ENCODE data around the gene MPRIP.

The MPRIP gene

DNA sequence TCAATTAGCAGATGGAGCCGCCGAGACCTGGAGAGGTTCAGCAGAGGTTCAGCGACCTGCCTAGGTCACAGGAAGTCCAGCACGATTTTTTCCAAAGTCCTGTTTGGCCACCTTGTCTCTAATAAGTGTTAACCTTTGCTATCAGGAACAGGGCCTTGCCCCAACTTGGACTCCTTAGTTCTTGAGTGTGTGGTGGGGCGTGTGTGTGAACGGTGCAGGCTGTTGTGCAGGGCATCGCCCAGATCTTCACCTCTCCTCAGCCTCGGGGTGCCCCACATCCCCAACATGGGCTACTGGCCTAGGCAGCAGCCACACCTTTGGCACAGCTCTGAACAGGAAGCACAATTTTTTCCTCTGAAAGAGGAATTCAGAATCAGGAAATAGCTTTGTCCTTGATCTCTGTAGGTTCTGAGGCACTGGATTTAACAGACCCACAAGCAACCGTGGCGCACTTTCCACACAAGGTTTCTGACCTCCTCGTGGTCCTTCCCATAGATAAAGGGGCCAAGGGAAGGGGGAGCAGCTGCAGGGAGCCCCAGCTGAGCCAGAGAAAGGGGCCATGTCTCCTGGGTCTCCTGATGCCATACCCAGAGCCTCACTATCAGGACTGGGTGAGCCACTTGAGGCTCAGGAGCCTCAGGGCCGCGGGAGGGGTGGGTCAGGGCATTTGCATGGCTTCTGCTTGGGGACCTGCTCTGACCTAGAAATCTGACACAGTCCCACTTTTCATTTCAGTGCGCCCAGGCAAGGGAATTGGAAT is 10.4 kb downstream of the MPRIP start:
- no peak for TF ChIP-seq CTCF (conservative IDR thresholded peaks at IDR 0.05; ENCODE audit: control insufficient read depth, insufficient read depth, low read depth, low read length)
- DNase-seq (ENCODE audit: low read depth) = no peak
- H3K4me3 ChIP-seq (ENCODE audit: control insufficient read depth, low read depth, low read length) = no peak overlapping the region

DNA sequence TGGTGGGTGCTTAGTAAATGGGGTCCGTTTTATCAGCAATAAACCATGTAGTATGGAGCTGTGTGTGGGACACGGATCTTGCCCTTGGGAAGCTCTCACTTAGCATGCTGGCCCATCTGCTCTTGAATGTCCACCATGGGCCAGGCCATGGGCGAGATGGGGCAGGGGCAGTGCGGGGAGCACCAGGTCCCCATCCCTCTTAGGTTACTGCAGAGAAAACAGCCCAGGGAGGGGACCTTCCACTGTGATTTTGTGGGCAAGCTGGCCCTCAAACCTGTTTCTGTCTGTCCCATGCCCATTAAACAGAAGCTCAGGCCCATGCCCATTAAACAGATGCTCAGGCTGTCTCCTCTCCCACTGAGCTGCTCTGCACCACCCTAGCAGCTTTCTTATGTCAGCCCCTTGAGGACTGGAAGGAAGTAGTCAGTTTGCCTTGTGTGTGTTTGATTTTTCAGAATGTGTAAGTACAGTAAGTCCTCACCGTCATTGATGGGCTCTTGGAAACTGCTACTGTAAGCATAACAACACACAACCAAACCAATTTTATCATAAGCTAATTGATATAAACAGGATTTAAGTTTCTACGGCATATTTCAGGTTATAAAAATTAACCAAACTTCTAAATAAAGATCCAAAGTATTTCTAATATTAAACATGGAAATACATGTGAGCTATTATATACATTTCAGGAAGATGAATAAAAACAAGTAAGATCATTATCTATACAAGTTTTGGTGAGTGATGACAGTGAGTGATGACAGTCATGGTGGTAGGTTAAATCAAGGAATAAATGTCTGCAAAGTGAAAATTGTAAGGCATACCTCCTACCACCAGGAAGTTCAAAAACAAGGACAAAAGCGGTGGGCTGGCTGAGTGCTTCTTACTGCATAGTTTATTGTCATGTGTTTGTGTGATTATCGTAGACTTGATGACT is 11.5 kb downstream of the MPRIP start:
- DNase-seq (ENCODE audit: low read depth) = no peak
- no peak for TF ChIP-seq CTCF (conservative IDR thresholded peaks at IDR 0.05; ENCODE audit: control insufficient read depth, insufficient read depth, low read depth, low read length)
- H3K4me3 ChIP-seq (ENCODE audit: control insufficient read depth, low read depth, low read length) = no peak overlapping the region

DNA sequence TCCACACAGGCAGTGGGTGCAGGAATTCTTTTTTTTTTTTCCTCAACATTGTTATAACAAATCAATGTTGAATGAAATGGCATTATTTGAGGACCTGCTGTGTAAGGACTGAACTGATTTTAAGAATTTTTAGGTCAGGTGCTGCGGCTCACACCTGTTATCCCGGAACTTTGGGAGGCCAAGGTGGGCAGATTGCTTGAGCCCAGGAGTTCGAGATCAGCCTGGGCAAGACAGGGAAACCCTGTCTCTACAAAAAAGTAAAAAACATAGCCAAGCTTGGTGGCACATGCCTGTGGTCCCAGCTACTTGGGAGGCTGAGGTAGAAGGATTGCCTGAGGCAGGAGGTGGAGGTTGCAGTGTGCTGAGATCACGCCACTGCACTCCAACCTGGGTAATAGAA is 12.4 kb downstream of the MPRIP start:
- no peak for DNase-seq (ENCODE audit: low read depth)
- H3K4me3 ChIP-seq (ENCODE audit: control insufficient read depth, low read depth, low read length) = no peak overlapping the region
- no peak for TF ChIP-seq CTCF (conservative IDR thresholded peaks at IDR 0.05; ENCODE audit: control insufficient read depth, insufficient read depth, low read depth, low read length)

DNA sequence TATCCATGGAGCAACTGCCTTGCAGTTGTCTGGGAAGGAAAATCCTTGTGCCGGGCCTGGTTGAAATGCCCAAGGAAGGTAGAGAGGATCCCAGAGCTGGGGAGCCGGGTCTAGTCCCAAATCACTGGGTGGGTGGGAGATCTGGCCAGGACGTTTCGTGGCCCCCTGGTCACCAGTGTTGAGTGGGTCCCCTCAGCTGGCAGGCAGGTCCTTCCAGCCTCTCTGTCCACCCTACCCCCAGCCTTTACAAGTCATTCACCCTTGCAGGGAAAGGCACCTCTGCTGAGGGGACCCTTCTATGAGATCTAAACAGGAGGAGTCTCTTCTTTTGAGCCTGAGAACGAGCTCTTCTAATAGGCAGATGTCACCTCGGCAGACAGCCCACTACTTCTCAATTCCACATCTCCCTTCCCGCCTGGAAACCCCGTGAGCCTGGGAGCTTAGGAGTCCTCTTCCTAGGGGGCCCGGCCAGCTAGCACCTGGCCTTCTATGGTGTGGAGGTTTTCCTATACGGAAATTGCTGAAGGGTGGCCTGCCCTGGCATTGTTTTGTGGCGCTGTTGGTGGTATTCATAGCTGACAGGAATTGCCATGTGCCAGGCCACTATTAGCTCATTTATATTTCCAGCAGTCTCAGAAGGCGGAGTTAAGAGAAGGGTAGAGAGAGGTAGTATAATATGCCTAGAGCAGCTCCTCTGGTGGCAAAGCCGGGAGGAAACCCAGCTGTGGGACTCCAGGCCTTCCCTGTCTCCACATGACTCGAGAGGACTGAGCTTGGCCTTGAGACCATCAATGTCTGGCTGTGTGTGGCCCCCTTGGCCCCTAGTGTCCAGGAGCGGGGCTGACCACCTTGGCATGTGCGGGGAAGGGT is 13.3 kb downstream of the MPRIP start:
- no peak for DNase-seq (ENCODE audit: low read depth)
- no peak overlapping the region for H3K4me3 ChIP-seq (ENCODE audit: control insufficient read depth, low read depth, low read length)
- TF ChIP-seq CTCF (conservative IDR thresholded peaks at IDR 0.05; ENCODE audit: control insufficient read depth, insufficient read depth, low read depth, low read length) = no peak

DNA sequence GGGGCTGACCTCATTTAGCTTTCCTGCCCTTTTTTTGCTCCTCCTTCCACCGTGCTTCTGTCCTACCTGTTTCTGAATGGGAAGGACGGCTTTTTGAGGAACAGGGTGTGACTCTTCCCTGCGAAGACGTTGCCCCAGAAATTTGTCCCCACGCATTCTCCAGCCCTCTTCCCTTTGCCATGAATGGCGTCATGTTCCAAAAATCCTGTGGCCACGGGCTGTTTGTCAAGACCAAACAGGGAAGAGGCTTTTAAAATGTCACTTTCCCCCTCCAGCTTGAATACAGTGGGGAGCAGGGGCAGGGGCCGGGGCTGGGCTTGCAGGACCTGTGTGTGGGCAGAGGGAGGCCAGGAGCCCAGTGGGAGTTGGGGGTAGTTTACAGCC is 13.9 kb downstream of the MPRIP start:
- no peak overlapping the region for H3K4me3 ChIP-seq (ENCODE audit: control insufficient read depth, low read depth, low read length)
- DNase-seq (ENCODE audit: low read depth) = no peak
- no peak for TF ChIP-seq CTCF (conservative IDR thresholded peaks at IDR 0.05; ENCODE audit: control insufficient read depth, insufficient read depth, low read depth, low read length)

DNA sequence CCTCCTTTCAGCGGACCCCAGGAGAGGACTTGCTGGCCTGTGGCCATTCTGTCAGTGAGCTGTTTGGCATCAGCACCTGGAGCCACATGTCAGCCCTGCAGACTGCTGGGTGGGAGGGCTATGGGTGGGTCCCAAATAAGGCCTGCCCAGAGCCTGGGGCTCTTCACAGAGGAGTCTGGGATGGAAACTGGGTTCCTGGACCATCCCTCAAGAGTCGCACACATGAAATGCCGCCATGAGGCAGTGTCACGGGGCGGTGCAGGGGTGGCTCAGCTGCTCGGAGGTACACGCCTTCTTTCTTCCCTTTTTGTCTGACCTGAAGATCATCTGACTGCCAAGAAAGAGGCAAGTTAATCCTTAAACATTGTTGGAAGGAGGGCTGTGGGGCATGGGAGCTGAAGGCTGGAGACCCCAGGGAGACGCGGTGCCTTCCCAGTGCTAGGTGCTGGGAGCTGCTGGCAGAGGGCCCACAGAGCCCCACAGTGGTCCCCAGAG is 14.8 kb downstream of the MPRIP start:
- no peak for TF ChIP-seq CTCF (conservative IDR thresholded peaks at IDR 0.05; ENCODE audit: control insufficient read depth, insufficient read depth, low read depth, low read length)
- no peak overlapping the region for H3K4me3 ChIP-seq (ENCODE audit: control insufficient read depth, low read depth, low read length)
- DNase-seq (ENCODE audit: low read depth) = no peak
